Spleen (tissue), 11 donors: Measurements from ENCODE around the gene SERINC1. TPM values are rescaled to one million over a fixed set of nuclear protein-coding genes. Genes with fewer than 3 reads are reported as not detected.

Source experiments
- DNase-seq: peaks from one replicate; pipeline ENCODE4 v3.0.0-alpha.2; 2020
- H3K27ac ChIP-seq, 8 donors: fragments of 200-600 bp; sonication (generic) in 7 of 8; 1 replicate in 4 of 8; 2 replicates in 4 of 8; pipeline versions ENCODE4 v1.5.0 to v1.8.0; 2016 to 2021; ENCODE audit warnings: inconsistent platforms in 4 of 8, mild to moderate bottlenecking in 4 of 8, moderate library complexity in 1 of 8
- H3K27me3 ChIP-seq, 7 donors: fragments of 200-600 bp; sonication (generic) in 6 of 7; replicated peaks in 1 of 7; 1 replicate in 4 of 7; 2 replicates in 3 of 7; pipeline versions ENCODE4 v1.5.0 to v1.8.0; 2016 to 2021; ENCODE audit warnings: inconsistent platforms in 3 of 7, mild to moderate bottlenecking in 1 of 7
- H3K36me3 ChIP-seq, 6 donors: fragments of 200-600 bp; sonication (generic) in 5 of 6; 1 replicate in 4 of 6; 2 replicates in 2 of 6; pipeline versions ENCODE4 v1.5.0 to v1.8.0; 2016 to 2021; ENCODE audit warnings: inconsistent platforms in 2 of 6
- H3K4me1 ChIP-seq, 6 donors: fragments of 200-600 bp; sonication (generic) in 5 of 6; 1 replicate in 3 of 6; 2 replicates in 3 of 6; pipeline versions ENCODE4 v1.5.0 to v1.8.0; 2016 to 2021; ENCODE audit warnings: inconsistent platforms in 3 of 6
- H3K4me3 ChIP-seq, 8 donors: fragments of 200-600 bp; sonication (generic) in 7 of 8; 1 replicate in 4 of 8; 2 replicates in 4 of 8; pipeline versions ENCODE4 v1.5.0 to v1.8.0; 2016 to 2021; ENCODE audit warnings: inconsistent platforms in 4 of 8, mild to moderate bottlenecking in 4 of 8, moderate library complexity in 2 of 8
- H3K9me3 ChIP-seq, 8 donors: fragments of 200-600 bp; sonication (generic) in 7 of 8; 1 replicate in 4 of 8; 2 replicates in 4 of 8; pipeline versions ENCODE4 v1.5.0 to v1.8.0; 2016 to 2021; ENCODE audit warnings: inconsistent platforms in 4 of 8
- POLR2A ChIP-seq, 3 donors: fragments of 450-650 bp; IDR thresholded peaks; one replicate each; pipeline ENCODE4 v1.5.1; 2017; ENCODE audit warnings: antibody characterized with exemption in 3 of 3, mild to moderate bottlenecking in 1 of 3
- POLR2AphosphoS5 ChIP-seq, 3 donors: sonication (generic); formaldehyde crosslinking; IDR thresholded peaks; one replicate each; pipeline ENCODE4 v1.5.1; 2017; ENCODE audit warnings: antibody characterized with exemption in 3 of 3
- WGBS, 5 donors: extraction: QIAGEN DNeasy Blood & Tissue Kit in 3 of 5; methylation state at CpG; one replicate each; pipeline versions ENCODE4 v1.1.5 to v1.1.7; 2013 to 2018; 5-methylcytosine and 5-hydroxymethylcytosine counted together
- intact Hi-C: fragments of 100-400 bp; cut with DNase I; formaldehyde crosslinking; loops from one replicate; pipeline ENCODE4 v1.15.0; 2023; ENCODE audit warnings: low total_unique reads
- polyA plus RNA-seq, 3 donors: library from polyadenylated mRNA; stranded (reverse); fragments of 200-250 nt; gene quantifications; one replicate each; pipeline ENCODE4 v1.2.1, GENCODE V29; 2013
- total RNA-seq, 7 donors: library from RNA; depleted of rRNA in 3 of 7; stranded (reverse); fragments of >200 nt in 3 of 7; fragmentation: NEBNext Ultra II Directional in 4 of 7; extraction: Animal tissue kit (Norgen Biotek cat#: 25700) in 4 of 7; gene quantifications; one replicate each; pipeline versions ENCODE4 v1.1.0 to v1.2.1, GENCODE V29; 2016 to 2021
- TF ChIP-seq, protein P1 (sequence below), 11 experiments: fragments of 200-600 bp in 7 of 11; fragments of 450-650 bp in 4 of 11; sonication (generic) in 4 of 11; IDR thresholded peaks in 8 of 11; conservative IDR thresholded peaks in 3 of 11; 1 replicate in 7 of 11; 2 replicates in 4 of 11; pipeline versions ENCODE4 v1.4.0 to v1.8.0; 2016 to 2021; ENCODE audit warnings: antibody characterized with exemption in 11 of 11, inconsistent platforms in 4 of 11, mild to moderate bottlenecking in 1 of 11
- donor health status: healthy with polysubstance abuse.
- donor health status: DM: no; HTN: no; CAD: no; lungs with moderate emphysema.
- donor health status: DM: no; HTN: no; CAD: no.
- donor health status: Bipolar disorder and iron deficiency.
- donor health status: healthy.
- donor health status: DM: no; HTN: no; CAD: no.
- donor health status: DM: yes; HTN: yes; CAD: no.

The SERINC1 gene
- total and polyA plus RNA-seq, 10 donors, result 26.6 to 191 (median 145) TPM

GRCh38 chr6:122426597-122426996 is 45.0 kb downstream of the SERINC1 start:
- H3K27me3 ChIP-seq, result no peaks in the 10 kb centered on the region
- TF ChIP-seq, protein P1, sequence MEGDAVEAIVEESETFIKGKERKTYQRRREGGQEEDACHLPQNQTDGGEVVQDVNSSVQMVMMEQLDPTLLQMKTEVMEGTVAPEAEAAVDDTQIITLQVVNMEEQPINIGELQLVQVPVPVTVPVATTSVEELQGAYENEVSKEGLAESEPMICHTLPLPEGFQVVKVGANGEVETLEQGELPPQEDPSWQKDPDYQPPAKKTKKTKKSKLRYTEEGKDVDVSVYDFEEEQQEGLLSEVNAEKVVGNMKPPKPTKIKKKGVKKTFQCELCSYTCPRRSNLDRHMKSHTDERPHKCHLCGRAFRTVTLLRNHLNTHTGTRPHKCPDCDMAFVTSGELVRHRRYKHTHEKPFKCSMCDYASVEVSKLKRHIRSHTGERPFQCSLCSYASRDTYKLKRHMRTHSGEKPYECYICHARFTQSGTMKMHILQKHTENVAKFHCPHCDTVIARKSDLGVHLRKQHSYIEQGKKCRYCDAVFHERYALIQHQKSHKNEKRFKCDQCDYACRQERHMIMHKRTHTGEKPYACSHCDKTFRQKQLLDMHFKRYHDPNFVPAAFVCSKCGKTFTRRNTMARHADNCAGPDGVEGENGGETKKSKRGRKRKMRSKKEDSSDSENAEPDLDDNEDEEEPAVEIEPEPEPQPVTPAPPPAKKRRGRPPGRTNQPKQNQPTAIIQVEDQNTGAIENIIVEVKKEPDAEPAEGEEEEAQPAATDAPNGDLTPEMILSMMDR (IDR thresholded peaks at IDR 0.05 in 8 of 11, conservative IDR thresholded peaks at IDR 0.05 in 3 of 11), result no peak
- no peaks in the 10 kb centered on the region for H3K9me3 ChIP-seq
- H3K4me1 ChIP-seq, result no peaks in the 10 kb centered on the region
- H3K4me3 ChIP-seq, result no peak overlapping the region
- no peak overlapping the region for H3K27ac ChIP-seq
- intact Hi-C loops, result no loop called here
- WGBS, 5 donors, result 91 to 97% (median 97%) methylated on average over 3 of the region's 3 CpGs
- H3K36me3 ChIP-seq, result peaks cover 0 to 96% (median 25%) of the 10 kb centered on the region in 6 donors
- no peak for DNase-seq

- WGBS, 5 donors, result 87 to 98% (median 98%) methylated on average over 1 of the region's 1 CpG
- H3K4me1 ChIP-seq, result no peaks in the 10 kb centered on the region
- TF ChIP-seq POLR2AphosphoS5 (IDR thresholded peaks at IDR 0.05), result no peak
- TF ChIP-seq, protein P1 (IDR thresholded peaks at IDR 0.05 in 8 of 11, conservative IDR thresholded peaks at IDR 0.05 in 3 of 11), result no peak
- TF ChIP-seq POLR2A (IDR thresholded peaks at IDR 0.05), result no peak
- no peak overlapping the region for H3K4me3 ChIP-seq
- intact Hi-C loops, result no loop called here
- no peak for DNase-seq
- peaks cover 0 to 97% (median 30%) of the 10 kb centered on the region in 6 donors for H3K36me3 ChIP-seq
- no peaks in the 10 kb centered on the region for H3K27me3 ChIP-seq
- no peak overlapping the region for H3K27ac ChIP-seq
- H3K9me3 ChIP-seq, result no peaks in the 10 kb centered on the region
These were observed 47.9 kb downstream of the SERINC1 start for GRCh38 chr6:122423734-122424133.

DNA sequence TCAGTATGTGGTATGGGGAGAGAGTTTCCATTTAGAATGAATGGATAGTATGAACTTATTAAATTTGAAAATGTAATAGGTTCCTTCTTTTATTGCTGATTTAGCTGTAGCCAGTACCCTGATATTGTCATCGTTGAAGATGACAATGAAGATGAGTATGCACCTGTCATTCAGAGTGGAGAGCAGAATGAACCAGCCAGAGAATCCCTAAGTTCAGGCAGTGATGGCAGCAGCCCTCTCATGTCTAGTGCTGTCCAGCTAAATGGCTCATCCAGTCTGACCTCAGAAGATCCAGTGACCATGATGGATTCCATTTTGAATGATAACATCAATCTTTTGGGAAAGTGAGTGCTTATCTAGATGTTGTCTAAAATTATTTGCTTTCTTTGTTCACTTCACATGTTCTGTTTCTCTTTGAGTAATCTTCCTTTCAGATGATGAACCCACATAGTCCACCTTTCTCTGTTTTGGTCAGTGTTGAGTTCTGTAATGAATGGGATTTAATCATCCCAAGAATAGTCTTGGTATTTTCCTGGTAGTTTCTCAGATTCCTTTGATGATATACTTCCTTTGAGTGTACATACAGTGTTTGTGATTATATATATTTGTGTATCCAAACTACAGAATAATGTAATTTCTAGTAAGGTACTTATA is 48.9 kb downstream of the SERINC1 start:
- Histone ChIP-seq H3K4me3 (no peak overlapping the region), H3K27ac (no peak overlapping the region), H3K4me1 (no peaks in the 10 kb centered on the region), H3K36me3 (peaks cover 0 to 97% (median 32%) of the 10 kb centered on the region in 6 donors), H3K27me3 (no peaks in the 10 kb centered on the region), H3K9me3 (no peaks in the 10 kb centered on the region)
- WGBS, 5 donors, result 61 to 85% (median 76%) methylated on average over 1 of the region's 1 CpG
- TF ChIP-seq, protein P1 (IDR thresholded peaks at IDR 0.05 in 8 of 11, conservative IDR thresholded peaks at IDR 0.05 in 3 of 11), result no peak
- TF ChIP-seq POLR2AphosphoS5 (IDR thresholded peaks at IDR 0.05), result no peak
- TF ChIP-seq POLR2A (IDR thresholded peaks at IDR 0.05), result no peak
- no peak for DNase-seq
- intact Hi-C loops, result no loop called here

- WGBS, 5 donors, result 93 to 99% (median 97%) methylated on average over 2 of the region's 2 CpGs
- H3K27ac ChIP-seq, result no peak overlapping the region
- intact Hi-C loops, result no loop called here
- DNase-seq, result no peak
- no peaks in the 10 kb centered on the region for H3K9me3 ChIP-seq
- no peaks in the 10 kb centered on the region for H3K4me1 ChIP-seq
- no peak overlapping the region for H3K4me3 ChIP-seq
- H3K27me3 ChIP-seq, result no peaks in the 10 kb centered on the region
- H3K36me3 ChIP-seq, result peaks cover 0 to 97% (median 32%) of the 10 kb centered on the region in 6 donors
- TF ChIP-seq, protein P1 (IDR thresholded peaks at IDR 0.05 in 8 of 11, conservative IDR thresholded peaks at IDR 0.05 in 3 of 11), result no peak
- TF ChIP-seq POLR2AphosphoS5 (IDR thresholded peaks at IDR 0.05) (no peak), POLR2A (IDR thresholded peaks at IDR 0.05) (no peak)
These were observed 49.6 kb downstream of the SERINC1 start for GRCh38 chr6:122422003-122422402.
